PC-3 (cell line): ENCODE results near the gene CNPY2. TPM values are rescaled to one million over a fixed set of nuclear protein-coding genes. Genes with fewer than 3 reads are reported as not detected.

Source experiments
- ATAC-seq: fragments of 200-7000 bp; cut with Tn5 transposase; 2 replicates; pipeline ENCODE4 v1.9.1; 2020; ENCODE audit warnings: mild to moderate bottlenecking, moderate library complexity
- BruUV-seq: library from RNA; stranded (reverse); fragments of 400-500 nt; replicated peaks from 2 replicates; lab custom pipeline; 2021; lab: Mats Ljungman, UMichigan
- CTCF ChIA-PET: fragments of 300-600 bp; sonication (Branson Sonifier 250); formaldehyde crosslinking; loops from one replicate; lab custom pipeline; 2022; ENCODE audit warnings: antibody characterized with exemption; lab: Charles Lee
- POLR2A ChIA-PET: fragments of 300-600 bp; sonication (Branson Sonifier 250); formaldehyde crosslinking; loops from one replicate; lab custom pipeline; 2022; ENCODE audit warnings: antibody characterized with exemption; ENCODE audit not compliant: unreplicated experiment; lab: Charles Lee
- DNase-seq: peaks from one replicate; pipeline ENCODE4 v3.0.0-alpha.2; 2015
- H2AFZ ChIP-seq: fragments of 300-600 bp; sonication (generic); 2 replicates; pipeline ENCODE4 v1.6.0; 2016; ENCODE audit warnings: antibody characterized with exemption, low read length
- H3F3A ChIP-seq: fragments of 300-600 bp; sonication (generic); one replicate; pipeline ENCODE4 v1.6.0; 2017; ENCODE audit warnings: antibody characterized with exemption, low read length, control low read depth, mild to moderate bottlenecking; ENCODE audit not compliant: unreplicated experiment
- H3K27ac ChIP-seq: fragments of 300-600 bp; sonication (generic); 2 replicates; pipeline ENCODE4 v1.5.1; 2016; ENCODE audit warnings: mild to moderate bottlenecking, low read length
- H3K27me3 ChIP-seq: fragments of 300-600 bp; sonication (generic); 2 replicates; pipeline ENCODE4 v1.6.1; 2016; ENCODE audit warnings: low read length, mixed read lengths
- H3K36me3 ChIP-seq: fragments of 300-600 bp; sonication (generic); 2 replicates; pipeline ENCODE4 v1.6.1; 2016; ENCODE audit warnings: low read depth, mixed run types, low read length, mixed read lengths
- H3K4me1 ChIP-seq: fragments of 300-600 bp; sonication (generic); 2 replicates; pipeline ENCODE4 v1.5.1; 2016; ENCODE audit warnings: low read length; ENCODE audit not compliant: insufficient read depth
- H3K4me2 ChIP-seq: fragments of 300-600 bp; sonication (generic); 2 replicates; pipeline ENCODE4 v1.6.0; 2016; ENCODE audit warnings: low read length
- H3K4me3 ChIP-seq: fragments of 300-600 bp; sonication (generic); 2 replicates; pipeline ENCODE4 v1.5.1; 2016; ENCODE audit warnings: mild to moderate bottlenecking, low read length, mixed read lengths
- H3K79me2 ChIP-seq: fragments of 300-600 bp; sonication (generic); 2 replicates; pipeline ENCODE4 v1.6.1; 2017; ENCODE audit warnings: low read length, mixed read lengths
- H3K9ac ChIP-seq: fragments of 300-600 bp; sonication (generic); 2 replicates; pipeline ENCODE4 v1.6.0; 2016; ENCODE audit warnings: mild to moderate bottlenecking, low read length
- H3K9me2 ChIP-seq: fragments of 300-600 bp; sonication (generic); replicated peaks from 2 replicates; pipeline ENCODE4 v1.6.1; 2016; ENCODE audit warnings: mixed run types, low read length, mixed read lengths
- H3K9me3 ChIP-seq: fragments of 300-600 bp; sonication (generic); 2 replicates; pipeline ENCODE4 v1.6.1; 2016; ENCODE audit warnings: low read length, mixed read lengths
- H4K20me1 ChIP-seq: fragments of 300-600 bp; sonication (generic); 2 replicates; pipeline ENCODE4 v1.6.1; 2016; ENCODE audit warnings: low read length, mixed read lengths
- CTCF ChIP-seq: fragments of 300-600 bp; sonication (generic); conservative IDR thresholded peaks from 2 replicates; pipeline ENCODE4 v1.5.1; 2017; ENCODE audit warnings: antibody characterized with exemption, low read depth, mild to moderate bottlenecking, low read length
- EZH2 ChIP-seq: fragments of 300-600 bp; sonication (generic); IDR thresholded peaks from one replicate; pipeline ENCODE4 v1.6.1; 2017; ENCODE audit warnings: antibody characterized with exemption, mild to moderate bottlenecking, low read length; ENCODE audit not compliant: unreplicated experiment
- EZH2phosphoT487 ChIP-seq: fragments of 300-600 bp; sonication (generic); IDR thresholded peaks from 2 replicates; pipeline ENCODE4 v1.6.1; 2018; ENCODE audit warnings: mild to moderate bottlenecking, antibody characterized with exemption, low read length, borderline replicate concordance
- intact Hi-C: fragments of 100-400 bp; cut with micrococcal nuclease; formaldehyde crosslinking; loops from 2 replicates; pipeline ENCODE4 v1.9.0; 2023
- total RNA-seq: library from RNA; depleted of rRNA; stranded (reverse); fragments of >200 nt; gene quantifications from 2 replicates; pipeline ENCODE4 v1.2.3, GENCODE V29; 2014

CNPY2 gene
- total RNA-seq, 1 experiment from 2014 or later = 109 TPM

- Histone ChIP-seq H2AFZ (no peak overlapping the region), H3K4me3 (no peak overlapping the region), H3K9ac (no peak overlapping the region), H3K27me3 (no peaks in the 10 kb centered on the region), H3K9me3 (no peaks in the 10 kb centered on the region), H3F3A (no peaks in the 10 kb centered on the region), H4K20me1 (no peaks in the 10 kb centered on the region), H3K79me2 (peaks cover 18% of the 10 kb centered on the region), H3K4me2 (no peak overlapping the region), H3K4me1 (peaks cover 9% of the 10 kb centered on the region), H3K36me3 (peaks cover 29% of the 10 kb centered on the region), H3K9me2 (no peaks in the 10 kb centered on the region), H3K27ac (no peak overlapping the region)
- DNase-seq (no peak), ATAC-seq (no peak)
- ChIA-PET CTCF (no interaction called here), POLR2A (no interaction called here)
- BruUV-seq = no TSS peak
- TF ChIP-seq CTCF (no peak), EZH2phosphoT487 (no peak), EZH2 (no peak)
- intact Hi-C loops = no loop called here
Observed at GRCh38 chr12:56311003-56311402, 4.8 kb downstream of the CNPY2 start.

GRCh38 chr12:56308714-56309113 lies 7.1 kb downstream of the CNPY2 start:
- H4K20me1 ChIP-seq = no peaks in the 10 kb centered on the region
- no peak overlapping the region for H3K27ac ChIP-seq
- ChIA-PET POLR2A (no interaction called here), CTCF (no interaction called here)
- H3F3A ChIP-seq = no peaks in the 10 kb centered on the region
- H3K79me2 ChIP-seq = no peaks in the 10 kb centered on the region
- no peaks in the 10 kb centered on the region for H3K9me3 ChIP-seq
- no TSS peak for BruUV-seq
- intact Hi-C loops = no loop called here
- no peak for TF ChIP-seq EZH2phosphoT487
- TF ChIP-seq EZH2 = no peak
- H3K4me3 ChIP-seq = no peak overlapping the region
- H3K9ac ChIP-seq = no peak overlapping the region
- no peak overlapping the region for H2AFZ ChIP-seq
- H3K9me2 ChIP-seq = no peaks in the 10 kb centered on the region
- H3K36me3 ChIP-seq = peaks cover 24% of the 10 kb centered on the region
- ATAC-seq = no peak
- DNase-seq = no peak
- H3K4me1 ChIP-seq = no peaks in the 10 kb centered on the region
- no peaks in the 10 kb centered on the region for H3K27me3 ChIP-seq
- no peak overlapping the region for H3K4me2 ChIP-seq

GRCh38 chr12:56307221-56307965 lies 8.4 kb downstream of the CNPY2 start:
- no peaks in the 10 kb centered on the region for H3K27me3 ChIP-seq
- BruUV-seq = no TSS peak
- H3K27ac ChIP-seq = no peak overlapping the region
- no peak overlapping the region for H3K4me3 ChIP-seq
- H2AFZ ChIP-seq = no peak overlapping the region
- no peaks in the 10 kb centered on the region for H3K9me2 ChIP-seq
- POLR2A ChIA-PET = no interaction called here
- H3K4me1 ChIP-seq = no peaks in the 10 kb centered on the region
- intact Hi-C loops = no loop called here
- DNase-seq = no peak
- H3K9ac ChIP-seq = no peak overlapping the region
- no peak for ATAC-seq
- H3K36me3 ChIP-seq = peaks cover 24% of the 10 kb centered on the region
- no peaks in the 10 kb centered on the region for H4K20me1 ChIP-seq
- H3K79me2 ChIP-seq = no peaks in the 10 kb centered on the region
- no peak for TF ChIP-seq EZH2phosphoT487
- H3K4me2 ChIP-seq = no peak overlapping the region
- CTCF ChIA-PET = no interaction called here
- no peaks in the 10 kb centered on the region for H3F3A ChIP-seq
- no peaks in the 10 kb centered on the region for H3K9me3 ChIP-seq
